Fibroblast of mammary gland (primary cell): ENCODE data around the gene CBR1.

Experiments used
- DNase-seq: peaks from one replicate; pipeline ENCODE4 v3.0.0-alpha.2; 2010; ENCODE audit warnings: low read depth
- H3K4me3 ChIP-seq: 2 replicates; pipeline ENCODE4 v1.5.1; 2011; ENCODE audit warnings: low read depth, mild to moderate bottlenecking, low read length, moderate library complexity; ENCODE audit not compliant: control insufficient read depth
- CTCF ChIP-seq: conservative IDR thresholded peaks from 2 replicates; pipeline ENCODE4 v1.5.1; 2011; ENCODE audit warnings: low read depth, low read length, inconsistent platforms; ENCODE audit not compliant: control insufficient read depth, insufficient read depth

The CBR1 gene

GRCh38 chr21:36111238-36111637 lies 41.4 kb downstream of the CBR1 start:
- no peak for TF ChIP-seq CTCF
- H3K4me3 ChIP-seq, result no peak overlapping the region
- DNase-seq, result no peak

GRCh38 chr21:36113647-36114428 lies 44.0 kb downstream of the CBR1 start:
- TF ChIP-seq CTCF, result no peak
- no peak for DNase-seq
- H3K4me3 ChIP-seq, result no peak overlapping the region

DNA sequence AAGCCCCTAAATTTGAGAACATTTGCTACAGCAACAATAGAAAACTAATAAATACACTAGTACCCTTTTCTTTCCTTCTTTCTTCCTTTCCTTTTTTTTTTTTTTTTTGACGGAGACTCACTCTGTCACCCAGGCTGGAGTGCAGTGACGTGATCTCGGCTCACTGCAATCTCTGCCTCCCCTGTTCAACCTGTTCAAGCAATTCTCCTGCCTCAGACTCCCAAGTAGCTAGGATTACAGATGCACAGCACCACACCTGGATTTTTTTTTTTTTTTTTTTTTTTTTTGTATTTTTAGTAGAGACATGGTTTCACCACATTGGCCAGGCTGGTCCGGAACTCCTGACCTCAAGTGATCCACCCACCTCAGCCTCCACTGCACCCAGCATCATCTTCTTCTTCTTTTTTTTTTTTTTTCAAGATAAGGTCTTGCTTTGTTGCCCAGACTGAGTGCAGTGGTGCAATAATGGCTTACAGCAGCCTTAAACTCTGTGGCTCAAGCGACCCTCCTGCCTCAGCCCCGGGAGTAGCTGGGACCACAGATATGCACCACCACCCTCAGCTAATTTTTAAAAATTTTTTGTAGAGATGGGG lies 45.4 kb downstream of the CBR1 start:
- DNase-seq, result no peak
- TF ChIP-seq CTCF, result no peak
- H3K4me3 ChIP-seq, result no peak overlapping the region

DNA sequence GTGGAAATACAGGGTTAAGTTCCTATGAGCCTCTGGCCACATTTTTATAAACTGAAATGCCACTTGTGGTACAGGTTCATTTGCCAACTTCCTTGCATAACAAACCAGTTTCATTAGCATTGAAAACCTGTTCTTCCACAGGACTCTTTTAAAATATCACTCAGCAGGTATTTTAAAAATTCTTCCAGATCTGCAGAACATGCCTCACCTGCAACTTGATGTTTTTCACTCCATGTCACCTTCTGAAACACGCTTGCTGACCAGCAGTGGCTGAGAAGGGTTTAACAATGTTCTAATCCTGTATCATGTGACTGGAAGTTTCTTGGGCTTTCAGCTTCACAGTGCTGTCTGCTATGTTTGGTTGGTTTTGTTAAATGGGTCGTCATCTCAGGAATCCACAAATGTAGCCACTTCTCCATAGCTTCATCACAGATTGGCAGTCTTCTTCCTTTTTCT lies 47.5 kb downstream of the CBR1 start:
- H3K4me3 ChIP-seq, result no peak overlapping the region
- no peak for DNase-seq
- no peak for TF ChIP-seq CTCF

DNA sequence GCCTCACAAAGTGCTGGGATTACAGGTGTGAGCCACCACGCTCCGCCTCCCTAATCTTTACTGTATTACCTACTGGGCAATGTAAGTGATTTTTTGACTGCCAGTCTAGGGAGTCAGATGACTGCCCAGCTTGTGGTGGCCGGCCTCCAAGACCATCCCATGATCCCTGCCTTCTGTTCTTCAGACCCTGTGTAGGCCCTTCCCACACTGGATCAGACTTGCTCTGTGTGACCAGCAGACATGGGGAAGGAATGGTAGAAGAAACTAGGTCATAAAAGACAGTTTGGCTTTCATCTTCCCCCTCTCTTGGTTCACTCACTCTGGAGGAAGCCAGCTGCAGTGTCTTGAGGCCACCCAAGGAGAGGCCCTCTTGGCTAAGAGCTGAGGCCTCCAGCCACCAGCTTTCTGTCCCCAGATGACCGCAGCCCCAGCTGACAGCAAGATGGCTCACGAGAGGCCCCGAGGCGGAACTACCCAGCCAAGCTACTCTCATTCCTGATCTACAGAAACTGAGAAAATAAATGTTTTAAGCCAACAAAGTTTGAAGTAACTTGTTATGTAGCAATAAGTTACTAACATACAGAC lies 50.6 kb downstream of the CBR1 start:
- no peak for DNase-seq
- no peak for TF ChIP-seq CTCF
- no peak overlapping the region for H3K4me3 ChIP-seq
